HCT116 (cell line): ENCODE results near the gene MYEOV.

Experiments used
- CTCF ChIP-seq, 3 experiments: fragments of 200-600 bp in 1 of 3; sonication (generic) in 1 of 3; IDR thresholded peaks in 2 of 3; conservative IDR thresholded peaks in 1 of 3; 2 replicates each; pipeline ENCODE4 v1.5.1; 2012 to 2017; ENCODE audit warnings: low read depth in 2 of 3, low read length in 2 of 3, antibody characterized with exemption in 1 of 3, borderline replicate concordance in 1 of 3, control low read depth in 1 of 3, mild to moderate bottlenecking in 1 of 3, mixed read lengths in 1 of 3, mixed run types in 1 of 3, moderate library complexity in 1 of 3; ENCODE audit not compliant: insufficient read depth in 1 of 3
- EZH2 ChIP-seq: fragments of 200-600 bp; sonication (generic); IDR thresholded peaks from 2 replicates; pipeline ENCODE4 v1.6.1; 2017; ENCODE audit warnings: antibody characterized with exemption, mixed run types
- POLR2A ChIP-seq: IDR thresholded peaks from 2 replicates; pipeline ENCODE4 v1.7.0; 2011; ENCODE audit warnings: borderline replicate concordance; ENCODE audit not compliant: insufficient read depth, insufficient read length; ENCODE audit errors: extremely low read depth
- POLR2AphosphoS5 ChIP-seq: IDR thresholded peaks from 2 replicates; pipeline ENCODE4 v1.6.1; 2011; ENCODE audit warnings: mild to moderate bottlenecking, low read depth, low read length, moderate library complexity
- RAD21 ChIP-seq: IDR thresholded peaks from 2 replicates; pipeline ENCODE4 v1.6.1; 2012; ENCODE audit warnings: low read depth, mild to moderate bottlenecking
- SRF ChIP-seq: IDR thresholded peaks from 2 replicates; pipeline ENCODE4 v1.6.1; 2012; ENCODE audit warnings: low read depth
- TCF7L2 ChIP-seq: IDR thresholded peaks from 2 replicates; pipeline ENCODE4 v1.7.0; 2011; ENCODE audit warnings: borderline replicate concordance, inconsistent platforms; ENCODE audit not compliant: insufficient read depth, insufficient read length; ENCODE audit errors: extremely low read depth
- ZNF274 ChIP-seq: fragments of 200-500 bp; sonication (Bioruptor generic); IDR thresholded peaks from 2 replicates; pipeline ENCODE4 v1.6.1; 2014; ENCODE audit warnings: mild to moderate bottlenecking, low read depth, low read length, inconsistent platforms
- TF ChIP-seq, protein P1 (sequence below): IDR thresholded peaks from 2 replicates; pipeline ENCODE4 v1.6.1; 2012

DNA sequence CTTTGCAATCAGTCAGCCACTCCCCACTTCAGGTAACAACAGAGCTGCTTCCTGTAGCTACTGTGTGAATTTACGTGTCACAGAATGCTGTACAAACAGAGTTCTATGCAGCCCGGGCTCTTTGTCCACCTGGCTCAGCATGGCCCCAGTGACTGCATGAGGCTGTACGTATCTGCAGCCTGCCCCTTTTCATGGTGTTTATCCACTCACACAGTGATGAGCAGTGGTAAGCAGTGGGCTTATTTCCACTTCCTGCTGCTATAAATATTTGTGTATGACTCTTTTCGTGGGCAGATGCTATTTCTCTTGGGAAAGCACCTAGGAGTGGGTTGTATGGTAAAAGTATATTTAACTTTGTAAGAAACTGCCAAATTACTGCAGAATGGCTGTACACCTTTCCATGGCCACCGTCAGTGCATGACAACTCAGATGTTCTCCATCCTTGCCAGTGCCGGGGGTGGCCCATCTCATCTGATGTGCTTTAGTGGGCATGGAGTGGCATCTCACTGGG, 43.3 kb downstream of the MYEOV start:
- TF ChIP-seq CTCF (IDR thresholded peaks at IDR 0.05 in 2 of 3, conservative IDR thresholded peaks at IDR 0.05 in 1 of 3; ENCODE audit: borderline replicate concordance in 1 of 3, insufficient read depth in 1 of 3, low read depth in 2 of 3, low read length in 2 of 3) (no peak), EZH2 (no peak), POLR2A (no peak), POLR2AphosphoS5 (no peak), TCF7L2 (no peak), RAD21 (no peak), SRF (no peak), ZNF274 (no peak)
- TF ChIP-seq, protein P1, sequence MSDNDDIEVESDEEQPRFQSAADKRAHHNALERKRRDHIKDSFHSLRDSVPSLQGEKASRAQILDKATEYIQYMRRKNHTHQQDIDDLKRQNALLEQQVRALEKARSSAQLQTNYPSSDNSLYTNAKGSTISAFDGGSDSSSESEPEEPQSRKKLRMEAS = no peak
